GM10266 (cell line): Measurements from ENCODE around the gene ATG14.

Experiments
- DNase-seq: peaks from one replicate; pipeline ENCODE4 v3.0.0; 2012; ENCODE audit errors: extremely low spot score
- TF ChIP-seq, protein P1 (sequence below): IDR thresholded peaks from 2 replicates; pipeline ENCODE4 v1.5.1; 2012; ENCODE audit warnings: mild to moderate bottlenecking, low read depth; ENCODE audit not compliant: control insufficient read depth, insufficient read depth; ENCODE audit errors: missing control alignments

The ATG14 gene

DNA sequence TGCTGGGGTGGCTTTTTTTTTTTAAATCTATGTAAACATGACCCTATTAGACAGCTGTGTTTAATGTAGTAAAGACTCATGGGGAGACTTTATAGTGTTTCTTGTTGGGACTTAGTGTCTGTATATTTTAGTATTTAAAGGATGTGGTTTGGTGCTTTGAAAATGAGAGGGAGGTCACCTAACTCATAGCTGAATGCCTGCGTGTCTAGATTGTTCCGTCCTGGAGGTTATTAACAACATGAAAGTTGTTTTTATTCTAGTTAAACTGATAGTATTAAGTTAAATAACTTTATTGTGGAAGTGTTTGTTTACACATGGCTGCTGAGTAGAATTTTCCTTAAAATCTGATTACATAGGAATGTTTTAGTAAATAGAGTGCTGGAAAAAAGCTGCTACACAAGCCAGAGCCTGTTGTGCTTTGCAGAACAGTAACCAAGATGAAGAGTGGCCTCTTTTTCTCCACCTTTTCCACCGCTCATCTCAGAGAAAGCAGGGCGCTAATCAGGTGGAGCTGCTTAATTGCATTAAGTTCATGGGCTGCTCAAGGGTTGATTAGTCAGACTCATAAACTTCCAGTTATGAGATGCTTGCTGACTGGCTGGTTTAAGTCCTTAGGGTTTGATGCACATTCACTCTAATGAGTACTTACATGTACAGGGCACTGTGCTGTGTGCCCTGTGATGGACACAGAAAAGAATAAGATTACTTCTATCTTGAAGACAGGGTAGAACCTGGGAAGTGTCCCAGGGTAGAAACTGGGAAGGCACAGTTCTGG is 77.7 kb downstream of the ATG14 start:
- TF ChIP-seq, protein P1, sequence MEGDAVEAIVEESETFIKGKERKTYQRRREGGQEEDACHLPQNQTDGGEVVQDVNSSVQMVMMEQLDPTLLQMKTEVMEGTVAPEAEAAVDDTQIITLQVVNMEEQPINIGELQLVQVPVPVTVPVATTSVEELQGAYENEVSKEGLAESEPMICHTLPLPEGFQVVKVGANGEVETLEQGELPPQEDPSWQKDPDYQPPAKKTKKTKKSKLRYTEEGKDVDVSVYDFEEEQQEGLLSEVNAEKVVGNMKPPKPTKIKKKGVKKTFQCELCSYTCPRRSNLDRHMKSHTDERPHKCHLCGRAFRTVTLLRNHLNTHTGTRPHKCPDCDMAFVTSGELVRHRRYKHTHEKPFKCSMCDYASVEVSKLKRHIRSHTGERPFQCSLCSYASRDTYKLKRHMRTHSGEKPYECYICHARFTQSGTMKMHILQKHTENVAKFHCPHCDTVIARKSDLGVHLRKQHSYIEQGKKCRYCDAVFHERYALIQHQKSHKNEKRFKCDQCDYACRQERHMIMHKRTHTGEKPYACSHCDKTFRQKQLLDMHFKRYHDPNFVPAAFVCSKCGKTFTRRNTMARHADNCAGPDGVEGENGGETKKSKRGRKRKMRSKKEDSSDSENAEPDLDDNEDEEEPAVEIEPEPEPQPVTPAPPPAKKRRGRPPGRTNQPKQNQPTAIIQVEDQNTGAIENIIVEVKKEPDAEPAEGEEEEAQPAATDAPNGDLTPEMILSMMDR: no peak
- DNase-seq: no peak

DNA sequence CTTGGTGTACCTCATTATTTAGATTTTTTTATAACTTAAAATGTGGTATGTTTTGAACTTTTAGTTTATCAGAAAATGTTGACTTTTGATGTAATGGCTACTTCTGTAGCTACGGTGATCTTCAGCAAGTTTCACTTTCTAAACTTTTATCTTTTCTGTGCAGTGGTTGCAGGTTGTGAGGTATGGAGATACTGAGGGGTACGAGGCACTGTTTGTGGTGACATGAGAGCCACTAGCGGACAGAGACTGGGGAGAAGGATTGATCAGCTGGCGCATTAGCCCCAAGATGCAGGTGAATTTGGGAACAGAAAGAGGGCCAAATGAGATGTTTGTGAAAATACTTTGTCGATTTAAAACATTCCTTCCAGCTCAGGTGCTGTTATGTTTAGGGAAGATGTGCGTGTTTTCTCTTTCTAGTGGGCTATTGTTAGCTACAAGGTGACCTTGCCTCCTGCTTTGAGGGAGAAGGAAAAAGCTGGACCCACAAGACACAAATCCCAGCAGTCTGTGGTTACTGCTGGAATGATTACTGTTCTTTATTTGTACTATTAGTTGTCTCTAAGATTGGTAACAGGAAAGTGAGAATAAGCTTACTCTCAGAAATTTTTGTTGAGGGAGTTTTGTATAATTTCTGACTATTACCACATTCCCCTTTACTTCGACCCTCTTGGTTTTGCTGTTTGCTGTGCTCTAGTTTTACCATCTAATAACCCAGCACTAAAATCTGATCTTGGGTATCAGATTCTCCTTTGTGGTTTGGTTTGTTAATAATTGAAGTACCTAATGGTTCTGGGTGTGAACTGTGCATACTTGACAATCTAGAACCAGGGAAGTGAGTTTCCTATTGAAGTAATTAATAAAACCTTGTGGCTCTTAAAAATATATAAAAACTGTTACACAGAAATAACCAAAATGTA is 78.7 kb downstream of the ATG14 start:
- DNase-seq: no peak
- TF ChIP-seq, protein P1: peak; percentile 6

DNA sequence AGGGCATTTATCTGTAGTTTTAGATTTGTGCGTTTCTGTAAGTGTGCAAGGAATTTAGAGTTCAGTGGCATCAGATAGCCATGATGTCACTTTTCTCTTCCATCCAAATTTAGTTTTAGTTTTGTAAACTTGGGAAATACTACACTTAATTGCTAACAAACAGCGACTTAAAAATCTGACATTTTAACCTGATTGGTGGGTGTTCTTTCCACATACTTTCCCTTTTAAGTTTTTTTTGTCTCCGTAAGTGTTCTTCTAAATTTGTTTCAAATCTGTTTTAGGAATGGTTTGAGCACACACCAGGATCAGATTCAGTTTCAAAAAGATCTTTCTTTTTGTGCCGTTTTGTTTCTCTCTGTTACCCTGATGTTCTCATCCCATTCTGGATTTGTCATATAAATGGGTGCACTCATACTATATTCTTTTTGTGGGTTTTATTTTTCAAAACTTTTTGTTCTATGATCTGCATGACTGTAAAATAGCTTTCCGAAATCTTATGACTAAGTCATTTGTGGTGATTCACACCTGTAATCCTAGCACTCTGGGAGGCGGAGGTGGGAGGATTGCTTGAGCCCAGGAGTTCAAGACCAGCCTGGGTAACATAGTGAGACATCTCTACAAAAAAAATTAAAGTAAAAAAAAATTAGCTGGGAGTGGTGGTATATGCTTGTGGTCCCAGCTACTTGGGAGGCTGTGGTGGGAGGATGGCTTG is 81.5 kb downstream of the ATG14 start:
- TF ChIP-seq, protein P1: no peak
- no peak for DNase-seq

DNA sequence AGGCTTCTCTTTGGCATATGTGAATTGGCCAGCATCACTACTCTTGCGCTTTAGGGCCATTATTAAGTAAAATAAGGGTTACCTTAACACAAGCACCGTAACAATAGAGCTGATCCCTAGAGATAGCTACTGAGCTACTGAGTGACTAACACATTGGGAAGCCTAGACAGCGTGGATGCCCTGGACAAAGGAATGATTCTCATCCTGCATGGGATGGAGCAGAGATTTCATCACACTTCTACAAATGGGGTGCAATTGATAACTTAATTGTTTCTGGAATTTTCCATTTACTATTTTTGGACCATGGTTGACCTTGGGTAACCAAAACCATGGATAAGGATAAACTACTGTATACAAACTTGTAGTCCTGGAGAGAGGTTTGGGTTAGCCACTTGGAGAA is 83.3 kb downstream of the ATG14 start:
- TF ChIP-seq, protein P1: no peak
- DNase-seq: no peak

DNA sequence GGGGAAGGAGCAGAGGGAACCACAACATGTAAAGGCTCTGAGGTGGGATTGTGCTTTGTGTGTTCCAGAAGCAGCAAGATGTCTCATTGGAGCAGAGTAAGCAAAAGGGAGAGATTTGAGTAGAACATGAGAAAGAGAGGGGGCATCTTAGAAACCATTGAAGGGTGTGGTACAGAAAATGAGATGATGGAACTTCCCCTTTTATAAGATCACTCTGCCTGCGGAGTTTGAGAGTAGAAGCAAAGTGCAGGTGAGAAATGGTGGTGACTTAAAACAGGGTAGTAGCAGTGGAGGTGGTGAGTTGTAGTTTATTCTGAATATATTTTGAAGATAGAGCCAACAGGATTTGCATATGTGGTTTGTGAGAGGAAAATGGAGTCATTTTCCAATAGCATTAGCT is 84.5 kb downstream of the ATG14 start:
- TF ChIP-seq, protein P1: no peak
- no peak for DNase-seq

DNA sequence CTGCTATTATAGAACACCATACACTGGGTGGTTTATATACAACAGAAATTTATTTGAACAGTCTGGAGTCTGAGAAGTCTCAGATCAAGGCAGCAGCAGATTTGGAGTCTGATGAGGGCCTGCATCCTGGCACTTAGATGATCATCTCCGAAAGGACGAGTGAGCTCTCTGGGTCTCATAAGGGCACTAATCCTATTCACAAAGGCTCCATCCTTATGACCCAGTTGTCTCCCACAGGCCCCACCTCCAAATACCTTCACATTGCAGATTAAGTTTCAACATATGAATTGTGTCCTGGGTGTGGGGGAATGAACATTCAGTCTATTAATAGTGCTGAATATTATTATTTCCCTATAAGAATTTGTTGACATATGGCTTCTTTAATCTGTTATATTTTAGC is 86.8 kb downstream of the ATG14 start:
- DNase-seq: no peak
- TF ChIP-seq, protein P1: no peak
